NOMO-1 treated with dmso at 0.1 percent for 144 hours (cell line): ENCODE measurements around the gene CCDC197.

Experiments
- DNase-seq: peaks from one replicate; lab custom pipeline; 2025; ENCODE audit not compliant: unreplicated experiment; lab: John Stamatoyannopoulos, UW

CCDC197 gene

GRCh38 chr14:94041551-94042346 lies 44.6 kb downstream of the CCDC197 start:
- no peak for DNase-seq

GRCh38 chr14:94042433-94043091 lies 45.5 kb downstream of the CCDC197 start:
- no peak for DNase-seq

- DNase-seq = no peak
These were observed 46.1 kb downstream of the CCDC197 start for GRCh38 chr14:94043111-94043755.

DNA sequence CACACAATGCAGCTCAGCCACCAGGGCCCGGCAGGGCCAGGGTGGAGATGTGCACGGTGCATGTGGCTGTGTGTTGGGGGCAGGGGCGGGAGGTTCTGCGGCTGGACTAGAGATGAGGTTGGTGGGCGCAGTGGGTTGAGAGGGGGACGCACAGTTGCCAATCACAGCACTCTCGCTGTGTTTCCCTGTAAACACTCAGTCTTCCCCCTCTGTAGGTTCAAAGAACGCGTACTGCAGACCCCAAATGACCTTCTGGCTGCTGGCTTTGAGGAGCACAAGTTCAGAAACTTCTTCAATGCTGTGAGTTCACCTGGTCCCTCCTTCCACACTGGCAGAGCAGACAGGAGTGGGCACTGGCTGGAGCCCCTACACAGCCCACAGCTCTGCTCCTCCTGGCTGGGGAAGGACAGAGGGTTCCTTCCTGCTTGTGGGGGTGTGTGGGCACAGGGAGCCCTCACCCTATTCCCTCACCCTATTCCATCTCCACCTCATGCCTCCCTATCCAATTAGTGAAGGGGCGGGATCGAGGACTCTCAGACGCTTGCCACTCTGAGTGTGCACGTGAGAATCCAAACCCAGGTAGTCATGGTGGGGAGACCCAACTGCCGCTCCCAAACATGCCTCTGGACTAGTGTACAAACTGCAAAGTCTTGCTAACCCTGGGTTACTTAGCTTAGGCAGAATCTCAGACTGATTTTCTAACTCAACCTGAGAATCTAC lies 46.8 kb downstream of the CCDC197 start:
- DNase-seq = no peak

- no peak for DNase-seq
These were observed 47.5 kb downstream of the CCDC197 start for GRCh38 chr14:94044476-94045091.

GRCh38 chr14:94045101-94045500 lies 48.0 kb downstream of the CCDC197 start:
- no peak for DNase-seq

DNA sequence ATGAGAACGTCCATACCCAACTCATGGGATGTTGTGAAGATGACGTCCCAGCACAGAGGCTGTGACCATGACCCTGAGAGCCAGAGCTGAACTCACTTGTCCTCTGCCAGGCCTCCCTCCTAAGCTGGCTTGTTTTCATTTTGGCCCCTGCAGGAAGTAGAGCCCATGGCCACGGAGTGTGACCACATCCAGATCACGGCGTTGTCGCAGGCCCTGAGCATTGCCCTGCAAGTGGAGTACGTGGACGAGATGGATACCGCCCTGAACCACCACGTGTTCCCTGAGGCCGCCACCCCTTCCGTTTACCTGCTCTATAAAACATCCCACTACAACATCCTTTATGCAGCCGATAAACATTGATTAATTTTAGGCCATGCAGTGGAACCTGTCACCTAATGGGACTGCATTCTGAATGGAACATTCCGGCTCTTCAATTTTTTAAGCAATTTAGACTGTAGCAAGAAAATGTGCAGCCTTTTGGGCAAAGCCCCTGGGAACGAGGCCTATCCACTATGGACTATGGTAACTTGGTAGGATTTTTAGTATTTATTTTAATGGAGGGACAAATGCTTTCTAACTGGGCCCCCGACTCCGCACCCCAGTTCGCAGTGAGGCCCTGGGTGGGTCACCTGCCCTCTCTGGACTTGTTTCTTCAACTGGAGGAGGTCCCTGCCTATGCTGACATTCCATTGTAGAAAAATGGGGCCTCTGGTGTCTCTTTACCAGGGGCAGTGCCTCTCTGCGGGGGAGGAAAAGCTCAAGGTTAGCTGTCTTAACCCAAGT lies 48.7 kb downstream of the CCDC197 start:
- DNase-seq = no peak

DNA sequence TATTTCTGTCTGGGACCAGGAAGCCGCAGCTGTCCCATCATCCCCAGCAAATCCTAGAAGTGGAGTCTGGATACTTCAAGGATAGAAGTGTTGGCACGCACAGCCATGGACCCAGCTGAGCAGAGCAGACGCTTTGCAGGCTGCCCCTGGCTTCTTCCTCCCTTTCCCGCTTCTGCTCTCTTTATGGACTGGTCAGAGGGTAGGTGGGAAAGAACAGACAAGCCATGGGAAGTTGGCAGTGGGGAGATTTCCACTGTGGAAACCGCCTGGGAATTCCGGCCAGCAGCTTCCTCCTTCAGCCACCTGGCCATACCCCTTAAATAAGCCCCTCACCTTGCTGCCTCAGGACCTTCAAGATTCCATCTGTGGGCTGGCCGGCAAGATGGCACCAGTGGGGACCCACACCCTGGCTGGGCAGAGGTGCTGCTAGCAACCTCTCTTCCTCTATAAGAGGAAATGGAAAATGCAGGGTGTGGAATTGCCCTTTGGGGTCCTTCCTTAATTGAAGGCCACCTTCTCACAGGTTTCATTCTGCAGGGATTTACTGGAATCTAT lies 49.7 kb downstream of the CCDC197 start:
- no peak for DNase-seq

GRCh38 chr14:94047581-94047980 lies 50.5 kb downstream of the CCDC197 start:
- DNase-seq = no peak

DNA sequence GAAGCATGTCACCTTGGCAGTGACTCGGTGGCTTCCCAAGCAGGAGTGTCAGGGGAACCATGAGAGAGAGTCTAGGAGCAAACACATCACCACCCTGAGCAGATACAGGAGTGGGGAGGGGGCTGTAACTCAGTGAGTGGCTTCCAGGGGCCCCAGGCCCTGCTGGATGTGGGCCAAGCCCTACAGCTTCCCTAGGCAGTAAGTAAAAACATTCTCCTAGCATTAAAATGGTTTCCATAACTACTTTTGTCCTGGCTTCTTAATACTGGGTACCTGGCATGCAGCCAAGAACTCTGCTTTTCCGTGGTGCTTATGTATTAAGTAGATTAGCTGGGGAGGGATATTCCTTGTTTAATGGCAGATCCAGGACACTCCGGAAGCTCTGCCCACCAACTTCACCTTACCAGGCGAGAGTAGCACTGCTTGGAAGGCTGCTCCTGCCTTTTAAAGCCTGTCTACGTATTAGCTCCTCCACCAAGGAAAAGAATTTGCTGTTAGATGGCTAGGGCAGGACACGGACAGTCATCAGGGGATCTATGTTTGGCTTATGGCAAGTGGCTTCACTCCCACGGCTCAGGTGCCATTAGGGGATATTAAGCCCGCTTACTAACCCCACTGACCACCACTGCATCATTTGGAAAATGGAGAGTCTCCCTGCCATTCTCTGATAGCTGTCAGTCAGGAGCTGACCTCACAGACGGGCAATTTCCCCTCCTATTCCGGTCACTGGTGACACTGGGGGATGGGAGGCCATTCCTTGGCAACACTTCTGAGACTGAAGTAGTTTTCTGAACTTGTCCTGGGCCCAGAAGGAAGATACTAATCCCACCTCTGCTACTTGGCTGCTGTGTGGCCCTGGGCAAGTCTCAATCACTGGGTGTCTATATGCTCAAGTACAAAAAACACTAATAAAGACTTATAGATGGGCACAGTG lies 51.9 kb downstream of the CCDC197 start:
- no peak for DNase-seq

- no peak for DNase-seq
These were observed 52.5 kb downstream of the CCDC197 start for GRCh38 chr14:94049625-94050023.

DNA sequence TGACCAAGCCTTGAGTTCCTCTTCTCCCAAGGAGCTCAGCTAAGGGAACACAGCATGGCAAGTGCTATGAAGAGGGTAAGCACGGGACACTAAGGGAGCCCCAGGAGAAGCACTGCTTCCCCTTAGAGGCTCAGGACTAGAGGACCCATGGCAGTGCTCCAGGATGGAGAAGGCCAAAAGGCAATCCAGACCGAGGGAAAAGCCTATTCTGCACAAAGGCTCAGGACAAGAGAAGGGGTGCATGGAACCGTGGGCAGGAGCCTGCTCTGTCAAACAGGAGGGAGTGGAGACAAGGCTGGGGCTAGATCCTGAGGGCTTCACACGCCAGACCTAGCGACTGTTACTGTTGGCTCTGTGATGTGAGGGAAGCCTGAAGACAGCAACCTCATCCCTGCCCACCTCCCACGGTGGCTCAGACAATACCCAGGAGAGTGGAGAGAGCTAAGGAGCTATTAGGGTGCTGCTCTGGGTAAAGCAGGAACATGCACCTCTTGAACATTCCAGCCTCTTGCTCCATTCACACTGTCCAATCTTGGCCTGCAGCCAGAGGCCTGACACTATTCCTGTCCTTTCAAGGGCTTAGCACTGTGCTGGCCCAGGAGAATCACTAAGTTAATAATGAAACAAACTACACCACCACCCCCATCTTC lies 53.3 kb downstream of the CCDC197 start:
- DNase-seq = no peak

GRCh38 chr14:94051115-94051514 lies 54.0 kb downstream of the CCDC197 start:
- DNase-seq = no peak

DNA sequence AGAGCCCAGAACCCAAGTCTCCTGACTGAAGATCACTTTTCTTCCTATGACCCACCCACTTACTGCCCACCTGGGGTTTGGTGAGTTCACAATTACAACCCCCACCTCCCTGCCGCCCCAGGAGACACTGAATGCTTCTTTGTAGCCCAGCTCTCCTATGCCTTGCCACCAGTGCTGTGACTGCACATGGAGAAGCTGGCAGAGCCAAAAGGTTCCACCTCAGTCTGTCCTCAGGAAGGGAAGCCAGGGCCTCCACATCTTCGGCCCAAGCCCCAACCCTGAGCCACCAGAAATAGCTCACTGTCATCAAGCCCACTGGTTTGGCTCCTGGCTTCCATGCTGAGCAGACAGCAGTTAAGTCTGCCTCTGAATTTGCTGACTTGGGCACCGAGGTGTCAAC lies 54.7 kb downstream of the CCDC197 start:
- no peak for DNase-seq

DNA sequence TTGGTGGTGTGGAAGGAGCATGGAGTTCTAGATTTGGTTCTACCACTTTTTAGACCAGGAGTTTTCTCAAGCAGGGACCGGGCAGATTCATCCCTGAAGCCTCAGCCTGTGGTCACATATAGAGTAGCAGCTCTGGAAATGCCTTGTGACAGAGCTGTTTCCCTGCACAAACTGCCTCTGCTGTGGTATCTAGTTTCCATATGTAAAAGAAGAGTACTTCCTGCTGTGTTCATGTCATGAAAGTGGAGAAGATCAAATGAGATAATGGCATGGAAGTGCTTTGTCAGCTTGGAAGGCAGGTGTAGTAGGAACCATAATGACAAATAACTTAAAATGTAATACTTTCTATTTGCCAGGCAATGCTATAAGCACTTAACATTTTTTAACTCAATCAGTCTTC lies 55.1 kb downstream of the CCDC197 start:
- no peak for DNase-seq

- DNase-seq = no peak
These were observed 55.6 kb downstream of the CCDC197 start for GRCh38 chr14:94052662-94053061.

- no peak for DNase-seq
These were observed 57.3 kb downstream of the CCDC197 start for GRCh38 chr14:94054401-94054800.

- no peak for DNase-seq
These were observed 57.8 kb downstream of the CCDC197 start for GRCh38 chr14:94054936-94055335.
